ENCODE results near the gene MINDY2.

MINDY2 gene

DNA sequence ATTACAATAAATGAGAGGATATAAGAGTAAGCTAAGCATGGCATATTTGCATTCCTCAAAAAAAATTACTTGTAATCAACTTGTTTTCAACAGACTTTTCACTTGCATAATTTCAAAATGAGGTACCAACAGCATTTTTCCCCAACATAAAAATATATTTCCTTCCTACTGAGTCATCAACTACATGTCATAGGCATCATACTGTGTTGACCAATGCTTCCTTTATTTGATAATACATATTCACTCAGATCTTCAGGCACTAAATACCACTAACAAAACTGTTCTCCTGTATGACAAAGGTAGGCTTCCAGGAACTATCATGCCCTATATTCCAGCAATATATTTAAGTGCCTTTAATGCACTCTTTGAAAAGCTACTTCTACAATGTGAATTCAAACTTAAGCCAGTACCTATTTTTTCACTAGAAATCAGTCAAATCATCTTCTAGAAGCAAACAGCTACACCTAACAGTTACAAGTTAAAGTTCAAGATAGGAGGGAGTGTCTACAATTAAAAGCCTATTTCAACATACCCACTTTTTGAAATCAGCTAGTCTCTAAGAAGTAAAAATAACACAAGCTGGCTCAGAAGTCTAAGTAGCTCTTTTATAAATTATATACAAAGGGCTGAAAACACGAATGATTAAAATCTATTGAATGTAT lies 32.9 kb upstream of the MINDY2 start:
- Histone ChIP-seq H3K9ac (ENCODE audit: low read depth in 1 of 2, low read length in 2 of 2) (no peak overlapping the region), H3K9me3 (ENCODE audit: control insufficient read depth in 2 of 2, low read length in 2 of 2) (no peaks in the 10 kb centered on the region), H3K4me1 (ENCODE audit: control insufficient read depth in 2 of 2, insufficient read depth in 2 of 2, low read length in 2 of 2) (peaks cover 5 to 6% of the 10 kb centered on the region in 2 donors), H3K27me3 (ENCODE audit: control insufficient read depth in 2 of 2, insufficient read depth in 2 of 2, low read length in 2 of 2) (no peaks in the 10 kb centered on the region), H3K4me3 (ENCODE audit: low read length in 2 of 2) (no peak overlapping the region), H3K36me3 (ENCODE audit: control insufficient read depth in 2 of 2, insufficient read depth in 2 of 2, low read length in 2 of 2) (no peaks in the 10 kb centered on the region), H3K27ac (ENCODE audit: low read depth in 2 of 2, low read length in 2 of 2) (no peak overlapping the region)

DNA sequence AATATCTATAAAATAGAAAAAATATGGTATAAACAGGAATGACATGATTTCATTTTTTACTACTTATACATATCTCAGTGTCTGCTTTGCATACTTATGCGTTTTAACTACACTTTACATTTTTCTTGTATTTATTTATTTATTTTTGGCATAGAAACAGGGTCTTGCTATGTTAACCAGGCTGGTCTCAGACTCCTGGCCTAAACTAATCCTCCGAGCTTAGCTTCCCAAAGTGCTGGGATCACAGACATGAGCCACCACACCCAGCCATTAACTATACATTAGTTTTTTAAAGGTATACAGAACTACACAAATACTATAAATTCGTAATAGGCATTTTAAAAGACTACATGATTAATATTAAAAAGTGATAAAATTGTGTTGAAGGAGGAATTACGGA lies 30.7 kb upstream of the MINDY2 start:
- Histone ChIP-seq H3K4me1 (ENCODE audit: control insufficient read depth in 2 of 2, insufficient read depth in 2 of 2, low read length in 2 of 2) (peaks cover 0 to under 1% of the 10 kb centered on the region in 2 donors), H3K27ac (ENCODE audit: low read depth in 2 of 2, low read length in 2 of 2) (no peak overlapping the region), H3K27me3 (ENCODE audit: control insufficient read depth in 2 of 2, insufficient read depth in 2 of 2, low read length in 2 of 2) (no peaks in the 10 kb centered on the region), H3K9ac (ENCODE audit: low read depth in 1 of 2, low read length in 2 of 2) (no peak overlapping the region), H3K9me3 (ENCODE audit: control insufficient read depth in 2 of 2, low read length in 2 of 2) (no peaks in the 10 kb centered on the region), H3K4me3 (ENCODE audit: low read length in 2 of 2) (no peak overlapping the region), H3K36me3 (ENCODE audit: control insufficient read depth in 2 of 2, insufficient read depth in 2 of 2, low read length in 2 of 2) (no peaks in the 10 kb centered on the region)

DNA sequence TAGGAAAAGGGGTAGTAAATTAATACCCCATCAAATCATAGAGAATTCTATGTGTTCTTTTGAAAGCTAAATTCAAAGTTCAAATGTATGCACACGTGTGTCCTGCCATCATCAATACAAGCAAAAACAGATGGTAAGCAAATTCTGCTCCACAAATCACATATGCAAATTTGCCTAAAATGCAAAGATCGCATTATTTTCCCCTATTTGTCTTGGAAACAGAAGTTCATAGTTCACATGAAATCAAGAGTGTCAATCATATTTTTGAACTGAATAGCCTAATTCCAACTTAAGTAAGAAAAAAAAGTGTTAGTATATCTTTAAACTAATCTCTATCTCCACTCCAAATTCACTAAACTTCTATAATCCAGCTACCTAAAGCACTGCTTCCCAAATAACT lies 30.1 kb upstream of the MINDY2 start:
- no peaks in the 10 kb centered on the region for H3K9me3 ChIP-seq (ENCODE audit: control insufficient read depth in 2 of 2, low read length in 2 of 2)
- H3K27ac ChIP-seq (ENCODE audit: low read depth in 2 of 2, low read length in 2 of 2): no peak overlapping the region
- H3K36me3 ChIP-seq (ENCODE audit: control insufficient read depth in 2 of 2, insufficient read depth in 2 of 2, low read length in 2 of 2): no peaks in the 10 kb centered on the region
- H3K4me3 ChIP-seq (ENCODE audit: low read length in 2 of 2): no peak overlapping the region
- no peaks in the 10 kb centered on the region for H3K4me1 ChIP-seq (ENCODE audit: control insufficient read depth in 2 of 2, insufficient read depth in 2 of 2, low read length in 2 of 2)
- no peak overlapping the region for H3K9ac ChIP-seq (ENCODE audit: low read depth in 1 of 2, low read length in 2 of 2)
- no peaks in the 10 kb centered on the region for H3K27me3 ChIP-seq (ENCODE audit: control insufficient read depth in 2 of 2, insufficient read depth in 2 of 2, low read length in 2 of 2)

DNA sequence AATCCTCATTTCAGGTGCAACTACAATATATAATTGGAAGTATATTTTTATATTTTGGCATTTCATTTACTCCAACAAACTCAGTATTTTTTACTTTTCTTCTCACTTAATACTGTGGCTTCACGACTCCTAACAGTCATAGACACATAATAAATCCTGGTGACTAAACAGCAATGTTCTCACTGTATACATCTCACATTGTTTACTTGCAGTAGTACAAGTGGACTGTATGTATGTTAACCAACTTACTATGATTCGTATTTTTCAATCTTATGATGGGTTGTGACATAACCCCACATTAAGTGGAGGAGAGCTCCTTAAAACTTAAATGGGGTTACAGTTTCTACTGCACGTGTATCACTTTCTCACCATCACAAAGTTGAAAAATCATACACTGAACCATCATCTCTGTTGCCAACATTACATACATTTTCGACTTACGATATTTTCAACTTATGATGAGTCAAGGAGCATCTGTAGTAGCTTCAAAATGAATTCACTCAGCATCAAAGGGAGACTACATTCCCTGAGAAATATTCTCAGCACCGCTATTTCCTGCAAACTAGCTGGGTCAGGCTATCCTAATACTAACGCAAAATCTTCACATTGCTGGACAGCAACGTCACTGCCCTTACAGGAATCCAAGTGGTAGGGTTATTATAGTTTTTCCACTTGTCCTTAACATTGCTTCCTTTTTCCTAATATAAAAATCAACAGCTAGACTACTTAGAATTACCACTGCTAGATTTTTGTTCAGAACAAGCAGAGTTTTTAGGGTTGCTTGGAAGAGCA lies 28.9 kb upstream of the MINDY2 start:
- no peak overlapping the region for H3K9ac ChIP-seq (ENCODE audit: low read depth in 1 of 2, low read length in 2 of 2)
- H3K4me1 ChIP-seq (ENCODE audit: control insufficient read depth in 2 of 2, insufficient read depth in 2 of 2, low read length in 2 of 2): no peaks in the 10 kb centered on the region
- no peak overlapping the region for H3K4me3 ChIP-seq (ENCODE audit: low read length in 2 of 2)
- no peaks in the 10 kb centered on the region for H3K9me3 ChIP-seq (ENCODE audit: control insufficient read depth in 2 of 2, low read length in 2 of 2)
- no peaks in the 10 kb centered on the region for H3K27me3 ChIP-seq (ENCODE audit: control insufficient read depth in 2 of 2, insufficient read depth in 2 of 2, low read length in 2 of 2)
- no peak overlapping the region for H3K27ac ChIP-seq (ENCODE audit: low read depth in 2 of 2, low read length in 2 of 2)
- H3K36me3 ChIP-seq (ENCODE audit: control insufficient read depth in 2 of 2, insufficient read depth in 2 of 2, low read length in 2 of 2): no peaks in the 10 kb centered on the region

DNA sequence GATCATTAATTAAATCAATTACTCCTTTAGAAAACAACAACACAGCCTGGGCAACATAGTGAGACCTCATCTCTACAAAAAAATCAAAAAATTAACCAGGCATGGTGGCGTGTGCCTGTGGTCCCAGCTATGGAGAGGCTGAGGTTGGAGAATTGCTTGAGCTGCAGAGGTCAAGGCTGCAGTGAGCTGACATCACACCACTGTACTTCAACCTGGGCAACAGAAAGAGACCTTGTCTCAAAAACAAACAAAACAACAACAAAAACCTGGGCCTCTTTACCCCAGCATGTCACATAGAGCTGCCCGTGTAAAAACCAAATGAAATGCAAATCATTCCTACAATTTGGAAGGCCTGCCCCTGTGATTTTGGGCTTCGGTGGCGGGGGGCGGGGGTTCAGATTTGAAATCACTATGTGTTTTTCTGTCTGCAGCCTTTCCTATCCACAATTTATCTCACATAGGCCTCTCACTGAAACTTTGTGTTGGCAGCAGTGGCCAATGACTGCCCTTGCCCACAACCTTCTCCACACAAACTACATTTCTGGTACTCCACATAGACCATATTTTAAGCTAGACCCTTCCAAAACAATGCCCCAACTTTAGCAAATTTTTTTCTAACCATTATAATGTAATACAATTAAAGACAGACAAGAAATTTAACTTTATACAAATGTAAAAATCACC lies 28.1 kb upstream of the MINDY2 start:
- H3K27me3 ChIP-seq (ENCODE audit: control insufficient read depth in 2 of 2, insufficient read depth in 2 of 2, low read length in 2 of 2): no peaks in the 10 kb centered on the region
- H3K9ac ChIP-seq (ENCODE audit: low read depth in 1 of 2, low read length in 2 of 2): no peak overlapping the region
- H3K4me3 ChIP-seq (ENCODE audit: low read length in 2 of 2): no peak overlapping the region
- no peak overlapping the region for H3K27ac ChIP-seq (ENCODE audit: low read depth in 2 of 2, low read length in 2 of 2)
- peaks cover 0 to 3% of the 10 kb centered on the region in 2 donors for H3K4me1 ChIP-seq (ENCODE audit: control insufficient read depth in 2 of 2, insufficient read depth in 2 of 2, low read length in 2 of 2)
- no peaks in the 10 kb centered on the region for H3K36me3 ChIP-seq (ENCODE audit: control insufficient read depth in 2 of 2, insufficient read depth in 2 of 2, low read length in 2 of 2)
- no peaks in the 10 kb centered on the region for H3K9me3 ChIP-seq (ENCODE audit: control insufficient read depth in 2 of 2, low read length in 2 of 2)

DNA sequence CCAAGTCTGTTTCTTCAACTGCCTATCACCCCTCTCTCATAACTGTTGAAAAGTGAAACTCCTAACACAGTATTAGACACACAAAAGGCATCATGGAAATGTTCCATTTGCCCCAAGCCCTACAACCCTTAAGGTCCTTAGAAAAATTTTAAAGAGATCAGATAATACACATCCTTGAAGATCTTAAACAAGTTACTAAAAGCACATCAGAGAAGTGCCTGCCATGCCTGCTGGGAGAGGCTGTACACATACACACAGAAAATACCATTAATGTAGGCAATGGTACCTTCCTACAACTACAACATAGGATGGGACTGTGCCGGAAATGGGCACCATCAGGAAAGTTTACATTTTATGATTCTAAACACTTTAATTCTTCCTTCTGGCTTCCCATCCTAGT lies 24.9 kb upstream of the MINDY2 start:
- Histone ChIP-seq H3K27ac (ENCODE audit: low read depth in 2 of 2, low read length in 2 of 2) (no peak overlapping the region), H3K9me3 (ENCODE audit: control insufficient read depth in 2 of 2, low read length in 2 of 2) (no peaks in the 10 kb centered on the region), H3K9ac (ENCODE audit: low read depth in 1 of 2, low read length in 2 of 2) (no peak overlapping the region), H3K4me3 (ENCODE audit: low read length in 2 of 2) (no peak overlapping the region), H3K4me1 (ENCODE audit: control insufficient read depth in 2 of 2, insufficient read depth in 2 of 2, low read length in 2 of 2) (peaks cover 3 to 9% of the 10 kb centered on the region in 2 donors), H3K27me3 (ENCODE audit: control insufficient read depth in 2 of 2, insufficient read depth in 2 of 2, low read length in 2 of 2) (no peaks in the 10 kb centered on the region), H3K36me3 (ENCODE audit: control insufficient read depth in 2 of 2, insufficient read depth in 2 of 2, low read length in 2 of 2) (no peaks in the 10 kb centered on the region)

DNA sequence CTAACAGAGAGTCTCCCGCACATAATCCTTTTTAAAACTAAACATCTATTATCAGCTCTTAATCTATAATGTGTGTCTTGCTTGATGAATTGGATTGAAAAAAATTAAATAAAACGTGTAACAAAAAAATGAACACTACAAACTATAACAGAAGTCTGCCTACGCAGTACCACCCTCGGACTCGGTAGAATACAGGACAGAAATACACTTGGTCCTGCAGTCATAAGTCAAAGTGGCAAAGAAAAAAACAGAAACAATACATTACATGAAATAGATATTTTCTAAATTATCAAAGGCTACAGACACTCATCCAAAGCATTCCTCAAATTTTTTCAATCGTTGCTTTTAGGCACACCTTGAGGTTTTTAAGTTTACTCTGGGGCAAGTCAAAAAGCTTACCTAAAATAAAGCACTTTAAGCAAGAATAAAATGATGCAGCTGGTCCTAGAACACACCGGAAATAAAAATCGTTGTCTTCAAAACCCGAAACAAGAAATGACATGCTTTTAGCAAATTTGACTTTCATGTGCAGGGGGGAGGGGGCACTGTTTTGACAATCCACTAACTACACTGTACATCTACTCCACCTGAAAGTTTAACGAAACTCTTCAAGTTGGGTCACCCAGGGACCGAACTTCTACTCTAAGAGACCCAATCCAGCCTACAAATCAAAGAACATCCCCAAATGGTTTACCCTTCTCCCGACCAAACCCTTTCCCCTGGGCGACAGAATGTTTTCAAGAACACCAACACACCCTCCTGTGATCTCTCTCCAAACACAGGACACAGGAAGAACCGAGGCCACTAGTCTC lies 22.9 kb upstream of the MINDY2 start:
- Histone ChIP-seq H3K4me3 (ENCODE audit: low read length in 2 of 2) (peak overlapping the region; percentile 96 to 100), H3K36me3 (ENCODE audit: control insufficient read depth in 2 of 2, insufficient read depth in 2 of 2, low read length in 2 of 2) (no peaks in the 10 kb centered on the region), H3K9ac (ENCODE audit: low read depth in 1 of 2, low read length in 2 of 2) (peak overlapping the region; percentile 97 to 99), H3K27ac (ENCODE audit: low read depth in 2 of 2, low read length in 2 of 2) (peak overlapping the region; percentile 95 to 98), H3K9me3 (ENCODE audit: control insufficient read depth in 2 of 2, low read length in 2 of 2) (no peaks in the 10 kb centered on the region), H3K4me1 (ENCODE audit: control insufficient read depth in 2 of 2, insufficient read depth in 2 of 2, low read length in 2 of 2) (peaks cover 3 to 9% of the 10 kb centered on the region in 2 donors), H3K27me3 (ENCODE audit: control insufficient read depth in 2 of 2, insufficient read depth in 2 of 2, low read length in 2 of 2) (no peaks in the 10 kb centered on the region)

DNA sequence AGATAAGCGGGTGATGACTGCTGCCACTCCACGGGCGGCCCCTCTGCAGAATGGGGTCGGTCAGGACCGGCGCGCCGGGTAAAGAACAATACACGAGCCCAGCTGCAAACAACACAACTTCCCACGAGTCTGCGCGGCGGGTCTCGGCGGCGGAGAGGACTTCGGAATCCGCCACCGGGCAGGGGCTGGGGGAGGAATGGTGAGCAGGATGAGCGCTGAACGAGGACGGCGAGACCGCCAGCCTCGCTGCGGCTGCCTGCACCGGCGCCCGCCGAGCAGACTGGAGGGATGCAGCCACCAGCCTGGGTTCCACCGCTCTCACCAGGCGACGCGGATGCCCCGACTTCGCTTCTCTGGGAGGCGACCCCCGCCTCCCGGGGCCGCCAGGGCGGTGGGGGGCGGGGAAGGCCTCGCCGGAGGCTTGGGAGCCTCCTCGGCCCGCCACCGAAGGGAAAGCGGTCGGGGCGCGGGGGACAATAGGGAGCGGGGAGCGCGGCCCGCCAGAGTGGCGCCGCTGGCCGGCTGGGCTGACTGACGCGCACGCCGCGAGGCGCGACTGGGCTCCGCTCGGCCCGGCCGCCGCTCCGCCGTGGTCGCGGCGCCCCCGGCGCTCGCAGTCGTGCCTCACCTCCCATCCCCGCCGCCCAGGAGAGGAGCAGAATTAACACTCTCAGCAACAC lies 22.1 kb upstream of the MINDY2 start:
- H3K9ac ChIP-seq (ENCODE audit: low read depth in 1 of 2, low read length in 2 of 2): peak overlapping the region; percentile 97 to 99
- no peaks in the 10 kb centered on the region for H3K9me3 ChIP-seq (ENCODE audit: control insufficient read depth in 2 of 2, low read length in 2 of 2)
- H3K27ac ChIP-seq (ENCODE audit: low read depth in 2 of 2, low read length in 2 of 2): peak overlapping the region; percentile 95 to 98
- no peaks in the 10 kb centered on the region for H3K36me3 ChIP-seq (ENCODE audit: control insufficient read depth in 2 of 2, insufficient read depth in 2 of 2, low read length in 2 of 2)
- peaks cover 3 to 9% of the 10 kb centered on the region in 2 donors for H3K4me1 ChIP-seq (ENCODE audit: control insufficient read depth in 2 of 2, insufficient read depth in 2 of 2, low read length in 2 of 2)
- H3K27me3 ChIP-seq (ENCODE audit: control insufficient read depth in 2 of 2, insufficient read depth in 2 of 2, low read length in 2 of 2): no peaks in the 10 kb centered on the region
- peak overlapping the region; percentile 96 to 100 for H3K4me3 ChIP-seq (ENCODE audit: low read length in 2 of 2)

DNA sequence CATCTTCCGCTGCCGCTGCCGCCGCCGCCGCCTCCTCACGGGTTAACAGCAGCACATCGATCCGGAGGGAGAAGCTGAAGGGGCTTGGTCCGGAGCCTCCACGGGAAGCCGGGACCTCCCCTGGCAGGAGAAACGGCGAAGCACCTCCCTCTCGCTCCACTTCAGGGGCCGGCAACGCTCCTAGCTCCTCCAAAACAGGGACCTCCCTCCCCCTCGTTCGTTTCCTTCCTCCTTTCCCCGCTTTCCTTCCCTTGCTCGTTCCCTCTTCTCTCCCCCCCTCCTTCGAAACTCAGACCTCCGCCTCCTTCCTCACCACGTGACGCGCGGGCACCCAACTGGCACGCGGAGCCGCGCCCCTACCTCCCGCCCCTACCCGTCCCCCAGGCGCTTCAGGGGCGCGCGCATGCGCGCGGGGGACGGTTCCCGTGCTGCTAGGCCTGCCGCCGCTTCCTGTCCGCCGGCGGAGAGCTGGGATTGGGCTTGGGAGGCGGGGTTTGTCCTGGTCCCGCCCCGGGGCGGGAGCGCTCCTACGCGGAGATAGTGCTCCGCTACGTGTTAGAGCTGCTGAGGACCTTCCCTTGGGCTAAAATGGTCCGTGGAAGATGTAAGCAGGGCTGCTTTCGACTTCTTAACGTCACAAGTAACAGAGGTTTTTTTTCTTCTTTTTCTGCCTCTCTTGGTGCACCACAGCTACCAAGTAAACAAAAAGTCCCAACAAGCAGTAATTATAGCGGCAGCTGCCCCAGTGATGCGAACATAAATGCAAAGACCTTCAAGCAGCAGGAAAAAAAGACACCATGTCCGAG lies 21.4 kb upstream of the MINDY2 start, which contains the start of gene ADAM10:
ADAM10 (minus strand) TSS at position 176 of the 806 bp plus-strand sequence; CDS start at position 3, 173 bp downstream.
- Histone ChIP-seq H3K27ac (ENCODE audit: low read depth in 2 of 2, low read length in 2 of 2) (peak within 1 kb of the TSS; percentile 95 to 98), H3K9me3 (ENCODE audit: control insufficient read depth in 2 of 2, low read length in 2 of 2) (no peaks in the 10 kb centered on the region), H3K4me1 (ENCODE audit: control insufficient read depth in 2 of 2, insufficient read depth in 2 of 2, low read length in 2 of 2) (peaks cover 3 to 9% of the 10 kb centered on the region in 2 donors), H3K27me3 (ENCODE audit: control insufficient read depth in 2 of 2, insufficient read depth in 2 of 2, low read length in 2 of 2) (no peaks in the 10 kb centered on the region), H3K9ac (ENCODE audit: low read depth in 1 of 2, low read length in 2 of 2) (peak within 1 kb of the TSS; percentile 97 to 99), H3K4me3 (ENCODE audit: low read length in 2 of 2) (peak within 1 kb of the TSS; percentile 96 to 100), H3K36me3 (ENCODE audit: control insufficient read depth in 2 of 2, insufficient read depth in 2 of 2, low read length in 2 of 2) (no peaks in the 10 kb centered on the region)
